Measurements from ENCODE around the gene RPP25L.

Gene RPP25L

DNA sequence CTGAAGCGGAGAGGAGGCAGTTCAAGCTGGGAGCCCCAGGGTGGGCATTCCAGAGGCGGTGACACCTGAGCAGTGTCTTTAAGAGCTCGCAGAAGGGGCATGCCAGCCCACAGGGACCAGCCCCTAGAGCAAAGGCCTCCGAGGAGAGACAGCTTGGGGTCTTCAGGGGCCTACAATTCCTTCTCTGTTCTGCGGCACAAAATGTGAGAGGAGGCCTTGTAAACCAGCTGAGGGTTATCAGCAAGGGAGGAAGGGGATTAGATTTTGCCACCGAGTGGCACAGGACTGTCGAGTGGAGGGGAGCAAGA is 26.2 kb upstream of the RPP25L start:
- in situ Hi-C loops (cut with MboI; ENCODE audit: low sequenced_read_pairs) = no loop called here

GRCh38 chr9:34637356-34638137 is 25.6 kb upstream of the RPP25L start, which contains the start of gene SIGMAR1:
Gene SIGMAR1, minus strand, starts transcription at chr9:34637787. Its CDS starts 90 bp downstream, at chr9:34637697.
- in situ Hi-C loops (cut with MboI; ENCODE audit: low sequenced_read_pairs) = no loop called here

DNA sequence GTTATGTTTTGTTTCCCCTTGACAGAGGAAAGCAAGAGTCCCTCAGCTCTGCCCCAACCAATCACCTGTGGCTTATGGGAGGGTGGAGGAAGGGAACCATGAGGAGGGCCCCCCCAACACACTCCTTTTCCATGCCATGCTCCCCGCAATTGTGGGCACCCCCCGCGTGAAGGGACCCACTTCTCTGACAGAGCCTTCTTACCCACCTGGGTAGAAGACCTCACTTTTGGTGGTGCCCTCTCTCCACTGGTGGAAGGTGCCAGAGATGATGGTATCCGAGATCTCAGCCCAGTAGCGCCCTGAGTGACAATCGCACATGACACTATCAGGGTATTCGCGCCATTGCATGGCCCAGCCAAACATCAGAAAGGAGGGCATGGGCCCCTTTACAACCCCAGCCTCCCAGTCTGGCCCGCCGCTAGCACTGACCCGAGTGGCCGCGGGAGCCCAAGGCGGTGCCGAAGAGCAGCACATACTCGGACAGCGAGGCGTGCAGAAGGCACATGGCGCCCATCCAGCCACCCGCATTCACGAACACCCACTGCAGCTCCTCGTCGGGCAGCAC is 25.0 kb upstream of the RPP25L start:
- in situ Hi-C loops (cut with MboI; ENCODE audit: low sequenced_read_pairs) = no loop called here

DNA sequence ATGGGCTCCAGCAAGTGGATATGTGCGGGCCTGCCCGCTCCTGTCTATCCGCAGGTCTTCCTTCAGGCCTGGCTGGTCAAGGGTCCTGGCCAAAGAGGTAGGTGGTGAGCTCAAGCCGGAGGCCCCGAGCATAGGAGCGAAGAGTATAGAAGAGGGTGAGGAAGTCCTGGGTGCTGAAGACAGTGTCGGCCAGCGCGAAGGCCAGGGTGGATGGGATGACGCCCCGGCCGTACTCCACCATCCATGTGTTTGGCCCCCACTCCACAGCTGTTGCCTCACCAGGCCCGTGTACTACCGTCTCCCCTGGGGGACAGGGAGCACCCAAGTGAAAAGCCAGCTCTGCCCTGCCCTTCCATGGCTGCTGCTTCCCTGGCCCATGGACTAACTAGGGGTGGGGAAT is 23.7 kb upstream of the RPP25L start:
- in situ Hi-C loops (cut with MboI; ENCODE audit: low sequenced_read_pairs) = no loop called here

GRCh38 chr9:34634551-34635248 is 22.8 kb upstream of the RPP25L start:
- in situ Hi-C loops (cut with MboI; ENCODE audit: low sequenced_read_pairs) = no loop called here

DNA sequence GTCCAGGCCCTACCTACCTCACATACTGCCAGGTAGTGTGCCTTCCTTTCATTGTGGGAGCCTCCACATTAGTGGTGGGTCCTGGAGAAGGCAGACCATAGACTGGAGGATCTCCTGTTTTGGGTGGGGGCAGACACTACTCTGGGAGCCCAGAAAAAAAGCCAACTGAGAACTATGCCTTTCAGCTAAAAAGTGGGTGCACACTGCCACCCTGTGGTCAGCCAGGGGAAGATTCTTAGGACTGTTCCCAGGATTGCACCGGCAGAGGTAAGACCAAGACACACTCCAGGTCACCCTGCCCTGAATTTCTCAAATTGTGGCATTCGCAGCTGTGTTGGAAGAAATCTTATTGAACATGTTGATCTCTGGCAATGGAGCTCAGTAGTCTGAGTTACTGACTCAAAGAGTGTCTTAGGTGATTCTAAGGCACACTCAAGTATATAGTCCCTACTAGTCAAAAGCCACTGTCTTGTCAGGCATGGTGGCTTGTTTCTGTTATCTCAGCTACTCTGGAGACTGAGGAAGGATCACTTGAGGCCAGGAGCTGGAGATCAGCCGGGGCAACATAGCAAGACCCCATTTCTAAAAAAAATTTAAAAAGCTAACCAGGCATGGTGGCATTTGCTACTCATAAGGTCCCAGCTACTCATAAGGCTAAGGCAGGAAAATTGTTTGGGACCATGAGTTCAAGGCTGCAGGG is 22.1 kb upstream of the RPP25L start:
- in situ Hi-C loops (cut with MboI; ENCODE audit: low sequenced_read_pairs) = no loop called here

GRCh38 chr9:34633166-34633565 is 21.3 kb upstream of the RPP25L start:
- in situ Hi-C loops (cut with MboI; ENCODE audit: low sequenced_read_pairs) = no loop called here

DNA sequence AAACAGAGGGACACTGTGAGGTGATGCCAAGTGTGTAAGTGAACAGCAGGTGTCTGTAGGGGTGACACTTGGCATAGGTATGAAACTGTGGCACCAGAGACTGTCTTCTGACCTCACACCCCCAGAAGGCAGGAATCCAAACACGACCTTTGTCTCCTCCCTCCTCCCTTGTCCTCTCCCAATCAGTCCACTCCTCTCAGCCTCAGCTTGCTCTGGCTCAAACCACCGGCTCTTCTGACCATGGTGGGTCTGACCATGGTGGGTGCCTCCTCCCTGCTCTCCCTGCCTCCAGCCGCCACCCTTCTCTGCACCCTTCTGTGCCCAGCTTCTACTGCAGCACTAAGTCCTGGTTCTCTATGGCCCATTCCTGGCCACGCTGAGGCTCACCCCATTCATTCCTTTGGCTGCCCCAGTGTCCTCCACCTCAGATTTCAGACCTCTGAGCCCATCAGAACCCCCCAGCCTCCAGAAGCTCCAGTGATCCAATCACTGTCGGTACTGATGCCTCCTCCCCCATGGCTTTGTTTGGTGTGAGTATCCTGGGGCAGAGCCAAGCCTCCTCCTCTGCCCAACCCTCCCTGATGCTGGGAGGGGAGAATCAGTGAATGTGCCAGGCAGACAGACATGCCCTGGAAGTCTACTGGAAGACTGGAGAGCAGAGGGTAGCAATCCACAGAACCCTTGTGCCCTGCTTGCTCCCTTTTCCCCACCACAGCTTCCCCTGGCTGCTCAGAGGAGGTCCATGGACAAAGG is 18.7 kb upstream of the RPP25L start:
- in situ Hi-C loops (cut with MboI; ENCODE audit: low sequenced_read_pairs) = no loop called here

DNA sequence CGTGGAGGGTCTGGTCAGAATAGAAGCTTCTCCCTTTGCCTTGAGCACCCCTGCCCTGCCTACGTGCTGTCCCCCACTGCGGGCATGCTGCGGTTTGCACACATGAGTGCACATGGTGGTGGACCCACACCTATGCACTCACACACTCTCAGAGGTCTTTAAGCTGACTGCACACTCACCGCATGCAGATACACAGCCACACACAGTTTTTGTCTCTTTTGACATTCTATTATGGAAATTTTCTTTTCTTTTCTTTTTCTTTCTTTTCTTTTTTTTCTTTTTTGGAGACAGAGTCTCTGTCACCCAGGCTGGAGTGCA is 17.6 kb upstream of the RPP25L start:
- in situ Hi-C loops (cut with MboI; ENCODE audit: low sequenced_read_pairs) = no loop called here

DNA sequence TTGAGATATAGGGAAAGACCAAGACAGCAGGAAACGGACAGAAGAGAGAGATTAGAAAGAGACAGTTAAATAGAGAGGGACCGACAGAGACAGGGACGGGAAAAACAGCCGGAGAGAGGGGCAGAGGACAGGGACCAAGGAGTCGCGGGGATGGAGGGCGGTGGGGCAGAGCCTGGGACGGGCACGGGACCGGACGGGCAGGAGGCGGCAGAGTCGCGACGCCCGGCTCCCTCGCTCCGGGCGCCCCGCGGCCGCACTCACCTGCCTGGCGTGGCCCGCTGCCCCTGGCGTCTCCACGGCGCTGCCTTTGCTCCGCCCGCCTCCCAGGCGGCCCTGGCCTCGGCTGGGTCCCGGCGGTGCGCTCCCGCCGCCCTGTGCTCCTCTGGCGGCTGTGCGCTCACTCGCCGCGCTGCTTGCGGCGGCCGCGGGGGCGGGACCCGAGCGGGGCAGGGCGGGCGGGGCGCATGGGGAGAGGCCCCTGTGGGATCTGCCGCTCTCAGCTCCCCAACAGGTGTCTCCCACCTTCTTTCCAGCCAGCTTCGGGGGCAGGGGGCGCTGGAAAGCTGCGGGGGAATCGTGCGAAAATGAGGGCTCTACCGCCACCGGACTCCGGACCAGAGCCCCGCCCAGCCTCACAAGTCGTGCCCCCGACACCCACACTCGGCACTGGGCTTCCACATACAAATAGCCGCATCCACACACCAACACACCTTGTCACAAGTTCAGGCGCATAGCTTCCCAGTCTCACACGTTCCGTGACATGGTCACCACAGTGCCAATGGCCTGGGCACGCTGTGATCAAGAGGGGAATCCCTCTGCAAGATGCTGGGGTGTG is 17.0 kb upstream of the RPP25L start, which contains the start of gene ARID3C:
ARID3C (minus strand) TSS at position 411 of the 835 bp plus-strand sequence. CDS start 1,052 bp downstream, outside the sequence.
- in situ Hi-C loops (cut with MboI; ENCODE audit: low sequenced_read_pairs) = no loop called here

DNA sequence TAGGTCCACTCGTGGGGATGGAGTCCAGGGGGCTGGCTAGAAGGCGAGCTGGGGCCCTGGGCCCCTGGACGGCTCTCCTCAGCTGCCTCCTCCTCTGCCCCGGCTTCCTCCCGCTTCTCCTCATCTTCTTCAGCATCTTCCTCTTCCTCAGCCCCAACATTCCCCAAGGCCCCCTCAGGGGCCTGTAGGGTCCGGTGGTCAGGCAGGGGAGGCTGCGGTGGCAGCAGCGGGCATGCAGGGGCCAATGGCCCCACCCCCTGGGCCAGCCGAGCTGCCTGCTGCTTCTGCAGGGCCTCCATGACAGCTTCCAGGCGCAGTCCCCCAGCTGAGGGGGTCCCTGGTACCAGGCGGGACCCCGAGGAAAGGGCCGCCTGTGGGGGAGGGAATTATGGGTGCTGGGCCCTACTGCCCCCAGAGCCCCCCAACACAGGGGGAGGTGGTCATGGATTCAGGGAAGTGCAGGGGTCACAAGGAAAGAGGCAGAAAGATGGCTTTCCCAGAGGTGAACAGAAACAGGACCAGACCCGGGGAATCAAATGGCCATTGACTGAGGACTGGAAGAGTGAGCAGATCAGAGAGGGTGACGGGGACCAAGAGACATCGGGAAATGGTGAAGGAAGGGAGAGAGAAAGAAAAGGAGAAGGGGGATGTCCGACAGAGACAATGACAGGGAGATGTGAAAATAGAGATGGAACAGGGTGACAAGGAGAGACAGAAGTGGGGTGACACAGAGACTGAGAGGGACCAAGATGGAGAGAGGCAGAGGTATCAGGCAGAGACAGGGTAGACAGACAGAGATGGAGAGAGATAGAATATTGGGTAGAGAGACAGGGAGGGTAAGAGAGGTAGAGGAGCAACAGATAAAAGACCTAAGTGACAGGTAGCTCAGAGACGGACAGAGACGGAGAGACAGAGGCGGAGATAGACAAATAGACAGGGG is 16.1 kb upstream of the RPP25L start:
- in situ Hi-C loops (cut with MboI; ENCODE audit: low sequenced_read_pairs) = no loop called here

GRCh38 chr9:34625186-34625486 is 13.2 kb upstream of the RPP25L start:
- in situ Hi-C loops (cut with MboI; ENCODE audit: low sequenced_read_pairs) = no loop called here

GRCh38 chr9:34624475-34625185 is 12.7 kb upstream of the RPP25L start:
- in situ Hi-C loops (cut with MboI; ENCODE audit: low sequenced_read_pairs) = no loop called here

GRCh38 chr9:34623374-34624235 is 11.7 kb upstream of the RPP25L start:
- in situ Hi-C loops (cut with MboI; ENCODE audit: low sequenced_read_pairs) = no loop called here

- in situ Hi-C loops (cut with MboI; ENCODE audit: low sequenced_read_pairs) = no loop called here
Measured at GRCh38 chr9:34620061-34620994, 8.4 kb upstream of the RPP25L start, which contains the start of gene DCTN3. Gene DCTN3, minus strand, starts transcription at chr9:34620495. Its CDS starts 31 bp downstream, at chr9:34620464.

DNA sequence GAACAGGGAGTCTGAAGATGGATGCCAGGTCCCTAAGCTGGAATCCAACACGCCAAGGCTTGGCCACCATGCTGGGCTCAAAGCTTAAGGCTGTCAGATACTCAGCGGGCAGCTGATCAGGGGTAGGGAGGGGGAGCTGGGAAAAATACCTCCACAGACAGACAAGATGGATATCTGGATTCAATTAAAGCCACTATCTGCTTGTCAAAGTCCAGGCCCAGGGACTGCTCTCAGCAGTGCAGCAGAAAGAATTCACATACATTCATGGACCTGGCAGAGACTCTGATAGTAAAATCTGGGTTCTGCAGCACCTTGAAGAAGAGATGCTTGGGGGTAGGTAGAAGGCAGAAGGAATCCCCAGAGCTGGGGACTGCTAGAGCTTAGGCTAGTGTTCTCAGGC is 3.2 kb upstream of the RPP25L start:
- in situ Hi-C loops (cut with MboI; ENCODE audit: low sequenced_read_pairs) = no loop called here
